K562 (cell line): Measurements from ENCODE around the gene APOBEC3A. TPM values are rescaled to one million over a fixed set of nuclear protein-coding genes. Genes with fewer than 3 reads are reported as not detected.

Experiments
- polyA plus RNA-seq, 8 experiments: library from polyadenylated mRNA; depleted of rRNA in 4 of 8; stranded (reverse) in 5 of 8; unstranded in 3 of 8; fragments of >200 nt; fragmentation: Nextera tagmentation in 2 of 8; fragmentation: Illumina TruSeq in 1 of 8; extraction: Ambion mirVana in 2 of 8; extraction: Trizol in 1 of 8; gene quantifications; 2 replicates each; pipeline versions ENCODE4 v1.2.1 to v1.2.3, GENCODE V29; 2011 to 2014; ENCODE audit warnings: inconsistent platforms in 1 of 8, missing spikeins in 1 of 8
- total RNA-seq, 7 experiments: library from RNA; depleted of rRNA in 6 of 7; stranded (reverse); fragments of >200 nt in 6 of 7; fragmentation: Illumina TruSeq in 2 of 7; extraction: Trizol in 2 of 7; gene quantifications; 2 replicates each; pipeline versions ENCODE4 v1.2.1 to v1.2.3, GENCODE V29; 2011 to 2021; ENCODE audit warnings: low replicate concordance in 1 of 7
- TF ChIP-seq, protein P1 (sequence below), 2 experiments: fragments of 450-650 bp in 1 of 2; sonication (generic) in 1 of 2; formaldehyde crosslinking in 1 of 2; IDR thresholded peaks; 2 replicates each; pipeline versions ENCODE4 v1.7.1 to v1.9.0; 2016 to 2022; ENCODE audit warnings: inconsistent platforms in 1 of 2, mild to moderate bottlenecking in 1 of 2, missing genetic modification reagents in 1 of 2
- TF ChIP-seq, protein P2 (sequence below): fragments of 200-600 bp; sonication (generic); IDR thresholded peaks from one replicate; pipeline ENCODE4 v1.6.1; 2012; ENCODE audit warnings: mild to moderate bottlenecking, low read depth, low read length, inconsistent platforms

Gene APOBEC3A
- total and polyA plus RNA-seq, 9 of the 15 experiments (the other 6 are each of a cell fraction or from before 2014, with no cell fraction given) = 0.04 TPM; not detected in 8

DNA sequence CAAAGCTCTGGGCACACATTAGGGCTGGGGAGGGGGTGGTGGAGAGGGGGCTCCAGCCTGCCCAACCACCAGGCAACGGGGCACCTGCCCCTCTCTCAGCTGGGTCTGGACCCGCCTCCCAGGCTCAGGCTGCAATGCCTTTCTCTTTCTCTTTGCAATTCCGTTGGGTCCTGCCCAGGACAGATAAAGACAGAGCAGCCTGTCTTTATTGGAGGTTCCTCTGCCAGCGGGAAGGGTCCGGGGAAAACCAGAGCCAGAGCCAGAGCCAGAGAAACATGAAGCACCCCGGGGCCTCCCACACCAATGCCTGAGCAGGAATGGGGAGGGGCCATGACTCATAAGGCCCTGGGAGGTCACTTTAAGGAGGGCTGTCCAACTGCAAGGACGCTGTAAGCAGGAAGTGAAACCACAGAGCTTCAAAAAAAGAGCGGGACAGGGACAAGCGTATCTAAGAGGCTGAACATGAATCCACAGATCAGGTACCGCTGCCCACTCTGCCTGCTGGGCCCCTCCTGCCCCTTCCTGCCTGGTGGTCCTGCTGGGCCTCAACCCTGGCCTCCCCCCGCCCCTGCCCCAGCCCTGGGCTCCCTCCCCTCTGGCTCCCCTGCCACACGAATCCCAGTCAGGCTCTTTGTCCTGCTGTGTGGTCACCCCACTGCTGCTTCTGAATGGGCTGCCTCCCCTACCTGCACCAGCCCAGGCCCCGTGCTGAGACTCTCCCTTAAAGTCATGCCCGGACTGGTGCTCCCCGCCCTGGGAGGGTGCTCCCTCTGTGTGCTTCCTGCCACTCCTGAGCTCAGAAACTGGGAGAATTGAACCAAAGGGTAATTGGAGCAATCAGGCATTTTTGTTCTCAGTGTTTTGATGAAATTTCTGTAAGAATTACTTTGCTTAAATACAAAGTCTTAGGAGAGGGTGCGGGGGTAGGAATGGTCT is 24.9 kb downstream of the APOBEC3A start, which contains the start of gene APOBEC3B (continued):
- TF ChIP-seq, protein P1, sequence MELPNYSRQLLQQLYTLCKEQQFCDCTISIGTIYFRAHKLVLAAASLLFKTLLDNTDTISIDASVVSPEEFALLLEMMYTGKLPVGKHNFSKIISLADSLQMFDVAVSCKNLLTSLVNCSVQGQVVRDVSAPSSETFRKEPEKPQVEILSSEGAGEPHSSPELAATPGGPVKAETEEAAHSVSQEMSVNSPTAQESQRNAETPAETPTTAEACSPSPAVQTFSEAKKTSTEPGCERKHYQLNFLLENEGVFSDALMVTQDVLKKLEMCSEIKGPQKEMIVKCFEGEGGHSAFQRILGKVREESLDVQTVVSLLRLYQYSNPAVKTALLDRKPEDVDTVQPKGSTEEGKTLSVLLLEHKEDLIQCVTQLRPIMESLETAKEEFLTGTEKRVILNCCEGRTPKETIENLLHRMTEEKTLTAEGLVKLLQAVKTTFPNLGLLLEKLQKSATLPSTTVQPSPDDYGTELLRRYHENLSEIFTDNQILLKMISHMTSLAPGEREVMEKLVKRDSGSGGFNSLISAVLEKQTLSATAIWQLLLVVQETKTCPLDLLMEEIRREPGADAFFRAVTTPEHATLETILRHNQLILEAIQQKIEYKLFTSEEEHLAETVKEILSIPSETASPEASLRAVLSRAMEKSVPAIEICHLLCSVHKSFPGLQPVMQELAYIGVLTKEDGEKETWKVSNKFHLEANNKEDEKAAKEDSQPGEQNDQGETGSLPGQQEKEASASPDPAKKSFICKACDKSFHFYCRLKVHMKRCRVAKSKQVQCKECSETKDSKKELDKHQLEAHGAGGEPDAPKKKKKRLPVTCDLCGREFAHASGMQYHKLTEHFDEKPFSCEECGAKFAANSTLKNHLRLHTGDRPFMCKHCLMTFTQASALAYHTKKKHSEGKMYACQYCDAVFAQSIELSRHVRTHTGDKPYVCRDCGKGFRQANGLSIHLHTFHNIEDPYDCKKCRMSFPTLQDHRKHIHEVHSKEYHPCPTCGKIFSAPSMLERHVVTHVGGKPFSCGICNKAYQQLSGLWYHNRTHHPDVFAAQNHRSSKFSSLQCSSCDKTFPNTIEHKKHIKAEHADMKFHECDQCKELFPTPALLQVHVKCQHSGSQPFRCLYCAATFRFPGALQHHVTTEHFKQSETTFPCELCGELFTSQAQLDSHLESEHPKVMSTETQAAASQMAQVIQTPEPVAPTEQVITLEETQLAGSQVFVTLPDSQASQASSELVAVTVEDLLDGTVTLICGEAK (IDR thresholded peaks at IDR 0.05) = no peak
- TF ChIP-seq, protein P1 (CRISPR knock-in tag; IDR thresholded peaks at IDR 0.05) = no peak
- TF ChIP-seq, protein P2, sequence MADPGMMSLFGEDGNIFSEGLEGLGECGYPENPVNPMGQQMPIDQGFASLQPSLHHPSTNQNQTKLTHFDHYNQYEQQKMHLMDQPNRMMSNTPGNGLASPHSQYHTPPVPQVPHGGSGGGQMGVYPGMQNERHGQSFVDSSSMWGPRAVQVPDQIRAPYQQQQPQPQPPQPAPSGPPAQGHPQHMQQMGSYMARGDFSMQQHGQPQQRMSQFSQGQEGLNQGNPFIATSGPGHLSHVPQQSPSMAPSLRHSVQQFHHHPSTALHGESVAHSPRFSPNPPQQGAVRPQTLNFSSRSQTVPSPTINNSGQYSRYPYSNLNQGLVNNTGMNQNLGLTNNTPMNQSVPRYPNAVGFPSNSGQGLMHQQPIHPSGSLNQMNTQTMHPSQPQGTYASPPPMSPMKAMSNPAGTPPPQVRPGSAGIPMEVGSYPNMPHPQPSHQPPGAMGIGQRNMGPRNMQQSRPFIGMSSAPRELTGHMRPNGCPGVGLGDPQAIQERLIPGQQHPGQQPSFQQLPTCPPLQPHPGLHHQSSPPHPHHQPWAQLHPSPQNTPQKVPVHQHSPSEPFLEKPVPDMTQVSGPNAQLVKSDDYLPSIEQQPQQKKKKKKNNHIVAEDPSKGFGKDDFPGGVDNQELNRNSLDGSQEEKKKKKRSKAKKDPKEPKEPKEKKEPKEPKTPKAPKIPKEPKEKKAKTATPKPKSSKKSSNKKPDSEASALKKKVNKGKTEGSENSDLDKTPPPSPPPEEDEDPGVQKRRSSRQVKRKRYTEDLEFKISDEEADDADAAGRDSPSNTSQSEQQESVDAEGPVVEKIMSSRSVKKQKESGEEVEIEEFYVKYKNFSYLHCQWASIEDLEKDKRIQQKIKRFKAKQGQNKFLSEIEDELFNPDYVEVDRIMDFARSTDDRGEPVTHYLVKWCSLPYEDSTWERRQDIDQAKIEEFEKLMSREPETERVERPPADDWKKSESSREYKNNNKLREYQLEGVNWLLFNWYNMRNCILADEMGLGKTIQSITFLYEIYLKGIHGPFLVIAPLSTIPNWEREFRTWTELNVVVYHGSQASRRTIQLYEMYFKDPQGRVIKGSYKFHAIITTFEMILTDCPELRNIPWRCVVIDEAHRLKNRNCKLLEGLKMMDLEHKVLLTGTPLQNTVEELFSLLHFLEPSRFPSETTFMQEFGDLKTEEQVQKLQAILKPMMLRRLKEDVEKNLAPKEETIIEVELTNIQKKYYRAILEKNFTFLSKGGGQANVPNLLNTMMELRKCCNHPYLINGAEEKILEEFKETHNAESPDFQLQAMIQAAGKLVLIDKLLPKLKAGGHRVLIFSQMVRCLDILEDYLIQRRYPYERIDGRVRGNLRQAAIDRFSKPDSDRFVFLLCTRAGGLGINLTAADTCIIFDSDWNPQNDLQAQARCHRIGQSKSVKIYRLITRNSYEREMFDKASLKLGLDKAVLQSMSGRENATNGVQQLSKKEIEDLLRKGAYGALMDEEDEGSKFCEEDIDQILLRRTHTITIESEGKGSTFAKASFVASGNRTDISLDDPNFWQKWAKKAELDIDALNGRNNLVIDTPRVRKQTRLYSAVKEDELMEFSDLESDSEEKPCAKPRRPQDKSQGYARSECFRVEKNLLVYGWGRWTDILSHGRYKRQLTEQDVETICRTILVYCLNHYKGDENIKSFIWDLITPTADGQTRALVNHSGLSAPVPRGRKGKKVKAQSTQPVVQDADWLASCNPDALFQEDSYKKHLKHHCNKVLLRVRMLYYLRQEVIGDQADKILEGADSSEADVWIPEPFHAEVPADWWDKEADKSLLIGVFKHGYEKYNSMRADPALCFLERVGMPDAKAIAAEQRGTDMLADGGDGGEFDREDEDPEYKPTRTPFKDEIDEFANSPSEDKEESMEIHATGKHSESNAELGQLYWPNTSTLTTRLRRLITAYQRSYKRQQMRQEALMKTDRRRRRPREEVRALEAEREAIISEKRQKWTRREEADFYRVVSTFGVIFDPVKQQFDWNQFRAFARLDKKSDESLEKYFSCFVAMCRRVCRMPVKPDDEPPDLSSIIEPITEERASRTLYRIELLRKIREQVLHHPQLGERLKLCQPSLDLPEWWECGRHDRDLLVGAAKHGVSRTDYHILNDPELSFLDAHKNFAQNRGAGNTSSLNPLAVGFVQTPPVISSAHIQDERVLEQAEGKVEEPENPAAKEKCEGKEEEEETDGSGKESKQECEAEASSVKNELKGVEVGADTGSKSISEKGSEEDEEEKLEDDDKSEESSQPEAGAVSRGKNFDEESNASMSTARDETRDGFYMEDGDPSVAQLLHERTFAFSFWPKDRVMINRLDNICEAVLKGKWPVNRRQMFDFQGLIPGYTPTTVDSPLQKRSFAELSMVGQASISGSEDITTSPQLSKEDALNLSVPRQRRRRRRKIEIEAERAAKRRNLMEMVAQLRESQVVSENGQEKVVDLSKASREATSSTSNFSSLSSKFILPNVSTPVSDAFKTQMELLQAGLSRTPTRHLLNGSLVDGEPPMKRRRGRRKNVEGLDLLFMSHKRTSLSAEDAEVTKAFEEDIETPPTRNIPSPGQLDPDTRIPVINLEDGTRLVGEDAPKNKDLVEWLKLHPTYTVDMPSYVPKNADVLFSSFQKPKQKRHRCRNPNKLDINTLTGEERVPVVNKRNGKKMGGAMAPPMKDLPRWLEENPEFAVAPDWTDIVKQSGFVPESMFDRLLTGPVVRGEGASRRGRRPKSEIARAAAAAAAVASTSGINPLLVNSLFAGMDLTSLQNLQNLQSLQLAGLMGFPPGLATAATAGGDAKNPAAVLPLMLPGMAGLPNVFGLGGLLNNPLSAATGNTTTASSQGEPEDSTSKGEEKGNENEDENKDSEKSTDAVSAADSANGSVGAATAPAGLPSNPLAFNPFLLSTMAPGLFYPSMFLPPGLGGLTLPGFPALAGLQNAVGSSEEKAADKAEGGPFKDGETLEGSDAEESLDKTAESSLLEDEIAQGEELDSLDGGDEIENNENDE = no peak
